Measurements from ENCODE around the gene MYCBP.
"Not testable (repeated sequence)": the region's sequence is repeated elsewhere in the genome, so short reads cannot be mapped to it uniquely, and the experiment has no call there.

Gene MYCBP

DNA sequence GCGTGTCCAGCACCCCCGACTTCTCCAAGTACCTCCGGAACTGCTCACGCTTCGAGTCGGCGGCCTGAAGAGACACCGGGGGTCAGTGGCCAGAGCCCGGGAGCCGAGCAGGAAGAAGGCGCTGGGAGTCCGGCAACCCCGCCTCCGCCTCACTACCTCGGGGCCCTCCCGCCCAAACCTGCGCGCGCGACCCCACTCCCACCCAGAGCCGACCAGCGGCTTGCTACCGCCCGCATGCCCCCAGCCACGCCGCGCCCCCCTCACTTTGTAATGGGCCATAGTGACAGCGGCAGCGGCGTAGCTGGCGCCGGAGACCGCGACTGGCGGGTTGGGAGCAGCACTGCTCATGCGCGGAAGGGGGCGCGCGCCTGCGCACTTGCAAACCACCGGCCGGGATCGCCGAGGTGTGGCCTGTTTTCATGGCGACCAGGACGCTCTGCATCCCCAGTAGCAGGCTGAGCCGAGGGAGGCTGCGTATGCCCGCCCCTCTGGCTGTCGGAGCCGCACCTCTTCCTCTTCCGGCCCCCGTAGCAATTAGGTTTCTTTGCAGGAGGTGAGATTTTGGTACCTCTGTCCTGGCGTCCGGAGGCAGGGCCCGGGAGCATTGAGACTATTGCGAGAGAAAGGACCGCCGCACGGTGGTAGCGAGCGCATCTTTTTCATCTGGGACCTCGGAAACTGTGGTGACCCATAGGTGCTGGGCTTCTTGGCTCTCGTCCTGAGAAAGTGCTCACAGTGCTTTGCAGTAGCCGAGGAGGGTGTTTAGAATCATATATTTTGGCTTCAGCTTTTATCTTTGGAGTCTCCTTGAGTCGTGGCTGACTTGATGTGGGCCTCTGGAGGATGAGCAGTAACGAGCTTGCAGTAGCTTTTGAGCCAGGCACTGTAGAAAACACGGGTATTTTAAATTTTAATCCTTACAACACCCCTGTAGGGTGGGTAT, at the start of gene MYCBP:
Gene MYCBP, minus strand, starts transcription at position 322 of the 943 bp plus-strand sequence. Its CDS starts 43 bp downstream, at position 279.
- peak; percentile 99 for DNase-seq (ENCODE audit: low read depth)
- H3K4me3 ChIP-seq (ENCODE audit: low read depth, low read length), result peak within 1 kb of the TSS; percentile 86
- TF ChIP-seq, protein P1, sequence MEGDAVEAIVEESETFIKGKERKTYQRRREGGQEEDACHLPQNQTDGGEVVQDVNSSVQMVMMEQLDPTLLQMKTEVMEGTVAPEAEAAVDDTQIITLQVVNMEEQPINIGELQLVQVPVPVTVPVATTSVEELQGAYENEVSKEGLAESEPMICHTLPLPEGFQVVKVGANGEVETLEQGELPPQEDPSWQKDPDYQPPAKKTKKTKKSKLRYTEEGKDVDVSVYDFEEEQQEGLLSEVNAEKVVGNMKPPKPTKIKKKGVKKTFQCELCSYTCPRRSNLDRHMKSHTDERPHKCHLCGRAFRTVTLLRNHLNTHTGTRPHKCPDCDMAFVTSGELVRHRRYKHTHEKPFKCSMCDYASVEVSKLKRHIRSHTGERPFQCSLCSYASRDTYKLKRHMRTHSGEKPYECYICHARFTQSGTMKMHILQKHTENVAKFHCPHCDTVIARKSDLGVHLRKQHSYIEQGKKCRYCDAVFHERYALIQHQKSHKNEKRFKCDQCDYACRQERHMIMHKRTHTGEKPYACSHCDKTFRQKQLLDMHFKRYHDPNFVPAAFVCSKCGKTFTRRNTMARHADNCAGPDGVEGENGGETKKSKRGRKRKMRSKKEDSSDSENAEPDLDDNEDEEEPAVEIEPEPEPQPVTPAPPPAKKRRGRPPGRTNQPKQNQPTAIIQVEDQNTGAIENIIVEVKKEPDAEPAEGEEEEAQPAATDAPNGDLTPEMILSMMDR (IDR thresholded peaks at IDR 0.05; ENCODE audit: insufficient read depth, low read depth, low read length, missing control alignments), result no peak

GRCh38 chr1:38919130-38919529, 46.0 kb upstream of the MYCBP start:
- TF ChIP-seq, protein P1 (IDR thresholded peaks at IDR 0.05; ENCODE audit: insufficient read depth, low read depth, low read length, missing control alignments), result no peak
- DNase-seq (ENCODE audit: low read depth), result no peak
- H3K4me3 ChIP-seq (ENCODE audit: low read depth, low read length), result no peak overlapping the region

- no peak overlapping the region for H3K4me3 ChIP-seq (ENCODE audit: low read depth, low read length)
- DNase-seq (ENCODE audit: low read depth), result peak; percentile 13
- TF ChIP-seq, protein P1 (IDR thresholded peaks at IDR 0.05; ENCODE audit: insufficient read depth, low read depth, low read length, missing control alignments), result no peak
These were observed 45.4 kb upstream of the MYCBP start for GRCh38 chr1:38918568-38918967.

GRCh38 chr1:38917772-38918171, 44.6 kb upstream of the MYCBP start:
- TF ChIP-seq, protein P1 (IDR thresholded peaks at IDR 0.05; ENCODE audit: insufficient read depth, low read depth, low read length, missing control alignments), result no peak
- no peak overlapping the region for H3K4me3 ChIP-seq (ENCODE audit: low read depth, low read length)
- DNase-seq (ENCODE audit: low read depth), result no peak

GRCh38 chr1:38917337-38917736, 44.2 kb upstream of the MYCBP start:
- DNase-seq (ENCODE audit: low read depth), result no peak
- no peak overlapping the region for H3K4me3 ChIP-seq (ENCODE audit: low read depth, low read length)
- TF ChIP-seq, protein P1 (IDR thresholded peaks at IDR 0.05; ENCODE audit: insufficient read depth, low read depth, low read length, missing control alignments), result no peak

DNA sequence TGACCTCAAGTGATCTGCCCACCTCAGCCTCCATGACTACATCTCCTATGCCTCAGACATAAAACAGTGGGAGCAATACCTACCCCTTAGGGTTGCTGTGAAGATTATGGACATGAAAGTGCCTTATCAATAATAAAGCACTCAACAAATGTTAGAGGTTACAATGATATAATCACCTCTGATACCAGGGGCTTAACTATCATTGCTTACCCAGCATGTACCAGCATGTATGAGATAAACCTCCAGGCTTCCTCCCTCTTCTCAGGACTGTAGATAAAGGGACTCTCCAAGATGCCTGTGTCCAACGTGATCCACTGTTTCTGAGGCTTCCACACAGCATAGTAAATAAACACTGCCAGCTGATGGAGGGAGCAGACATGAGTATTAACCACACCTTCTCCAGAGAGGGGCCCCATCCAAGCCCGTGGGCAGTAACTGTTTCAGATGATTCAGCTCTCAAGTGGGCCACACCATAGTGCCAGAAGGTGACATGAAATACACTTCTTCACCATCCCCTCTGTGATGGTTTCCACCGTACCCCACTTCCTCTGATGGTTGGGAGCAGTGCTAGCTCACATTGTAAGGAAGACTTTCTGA, 42.3 kb upstream of the MYCBP start:
- H3K4me3 ChIP-seq (ENCODE audit: low read depth, low read length), result no peak overlapping the region
- TF ChIP-seq, protein P1 (IDR thresholded peaks at IDR 0.05; ENCODE audit: insufficient read depth, low read depth, low read length, missing control alignments), result no peak
- no peak for DNase-seq (ENCODE audit: low read depth)

GRCh38 chr1:38914908-38915307, 41.8 kb upstream of the MYCBP start:
- not testable (repeated sequence) for H3K4me3 ChIP-seq (ENCODE audit: low read depth, low read length); DNase-seq (ENCODE audit: low read depth)
